RKO (cell line): Measurements from ENCODE around the gene HMGN1.
"Not testable (repeated sequence)": the region's sequence is repeated elsewhere in the genome, so short reads cannot be mapped to it uniquely, and the experiment has no call there.

Source experiments
- DNase-seq: peaks from one replicate; pipeline ENCODE4 v3.0.0-alpha.2; 2016; ENCODE audit warnings: low spot score

Gene HMGN1, protein sequence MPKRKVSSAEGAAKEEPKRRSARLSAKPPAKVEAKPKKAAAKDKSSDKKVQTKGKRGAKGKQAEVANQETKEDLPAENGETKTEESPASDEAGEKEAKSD

DNA sequence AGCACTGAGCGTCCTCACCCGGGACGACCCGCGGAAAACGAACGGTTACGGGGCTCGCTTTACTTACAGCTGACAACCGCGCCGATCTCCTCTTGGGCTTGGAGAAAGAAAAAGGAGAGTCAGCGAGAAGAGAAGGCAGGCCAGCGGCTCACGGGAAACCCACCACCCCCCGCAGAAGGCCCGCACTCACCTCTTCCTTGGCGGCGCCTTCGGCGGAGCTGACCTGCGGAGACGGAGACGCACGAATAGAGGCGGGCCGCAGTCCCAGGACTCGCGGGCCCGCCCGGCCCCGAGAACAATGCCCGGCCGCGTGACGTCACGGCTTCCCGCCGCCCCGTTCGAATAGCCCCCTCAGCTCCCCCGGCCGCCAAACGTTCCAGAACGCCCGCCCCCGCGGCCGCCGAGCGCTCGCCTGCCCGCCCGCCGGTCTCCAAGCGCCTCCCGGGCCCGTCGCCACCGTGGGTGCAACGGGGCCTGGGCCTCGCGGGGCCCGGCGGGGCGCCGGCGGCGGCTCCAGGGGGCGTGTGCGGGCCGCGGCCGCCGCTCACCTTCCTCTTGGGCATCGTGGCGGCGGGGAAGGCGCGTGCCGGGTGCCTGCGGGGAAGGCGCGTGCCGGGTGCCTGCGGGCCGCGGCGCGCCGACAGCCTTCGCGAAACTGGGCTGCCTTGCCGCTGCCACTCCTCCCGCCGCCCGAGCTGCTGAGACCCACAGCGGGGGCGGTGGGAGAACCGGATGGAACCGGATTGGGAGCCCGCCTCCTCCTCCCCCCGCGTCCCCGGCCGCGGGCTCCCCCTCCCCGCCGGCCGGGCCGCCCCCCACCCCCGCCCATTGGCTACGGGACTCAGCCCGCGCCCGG, at the start of gene HMGN1:
Gene HMGN1 (minus strand): TSS at position 734 of the 856 bp plus-strand sequence. CDS start 171 bp downstream, at position 563.
- DNase-seq: peak; percentile 87

DNA sequence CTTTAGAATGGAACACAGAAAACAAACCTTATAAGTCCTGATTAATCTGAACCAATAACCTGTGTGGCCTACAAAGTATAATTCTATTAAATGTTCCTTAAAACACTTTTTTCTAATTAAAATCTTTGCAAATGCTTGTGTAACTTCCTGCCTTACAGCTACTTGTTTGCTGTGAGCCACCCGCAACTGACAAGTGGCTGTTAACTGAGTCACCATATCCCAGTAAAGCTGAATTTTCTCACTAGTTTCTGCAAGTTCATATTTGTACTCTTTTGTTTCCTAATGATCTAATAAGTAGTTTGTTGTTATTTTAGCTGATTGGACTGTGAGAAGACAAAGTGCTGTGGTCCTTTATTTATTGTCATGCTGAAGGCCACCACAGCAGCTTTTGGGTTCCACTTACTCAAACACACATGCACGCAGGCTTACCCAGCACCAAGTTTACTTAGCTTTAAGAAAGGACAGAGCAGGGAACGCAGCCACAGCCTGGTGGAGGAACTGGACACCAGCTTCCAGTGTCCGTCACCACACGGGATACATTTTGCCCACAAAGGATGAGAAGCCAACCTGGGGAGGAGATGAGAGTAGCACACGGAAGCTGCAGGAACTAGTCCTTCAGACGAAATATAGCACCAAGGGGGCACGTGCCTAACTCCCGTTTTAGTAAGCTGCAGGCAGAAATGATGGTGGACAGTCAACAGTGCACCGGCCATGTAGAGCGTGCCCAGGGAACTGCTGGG, 48.9 kb upstream of the HMGN1 start:
- DNase-seq: no peak

DNA sequence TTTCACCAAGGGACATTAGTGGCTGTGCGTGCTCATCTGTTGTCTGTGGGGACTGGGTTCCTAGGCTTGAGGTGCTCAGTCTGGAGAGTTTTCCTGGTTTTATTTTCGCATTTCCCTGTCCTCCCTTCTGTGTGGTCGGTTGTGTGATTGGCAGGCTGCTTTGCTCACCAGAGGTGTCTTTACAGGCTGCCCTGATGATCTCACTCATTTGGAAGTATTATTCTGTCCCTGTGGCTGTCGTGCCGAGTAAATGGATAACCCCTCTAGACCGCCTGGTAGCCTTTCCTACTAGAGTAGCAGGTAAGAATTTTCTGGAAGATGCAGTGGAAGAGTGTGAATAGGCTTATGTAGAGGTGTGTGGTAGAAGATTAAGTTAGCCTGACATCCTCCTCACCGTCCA, 44.1 kb upstream of the HMGN1 start:
- no peak for DNase-seq

GRCh38 chr21:39390212-39390765, 41.4 kb upstream of the HMGN1 start:
- DNase-seq: no peak

DNA sequence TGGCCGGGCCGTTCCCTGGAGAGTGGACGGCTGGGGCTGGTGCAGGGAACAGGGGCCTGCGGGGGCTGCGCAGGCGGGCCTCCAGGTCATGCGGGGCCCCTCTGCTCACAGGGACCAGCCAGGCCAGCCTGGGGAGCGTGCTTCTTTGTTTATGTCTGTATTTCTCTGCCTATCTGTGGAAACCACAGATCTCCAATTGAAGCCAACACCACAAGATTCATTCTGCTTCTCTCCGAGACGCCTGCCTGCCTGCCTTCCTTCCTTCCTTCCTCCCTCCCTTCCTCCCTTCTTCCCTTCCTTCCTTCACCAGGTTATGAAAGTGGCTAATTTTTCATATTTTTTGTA, 39.9 kb upstream of the HMGN1 start:
- no peak for DNase-seq

- peak; percentile 92 for DNase-seq
Measured at GRCh38 chr21:39388038-39388810, 39.3 kb upstream of the HMGN1 start.

DNA sequence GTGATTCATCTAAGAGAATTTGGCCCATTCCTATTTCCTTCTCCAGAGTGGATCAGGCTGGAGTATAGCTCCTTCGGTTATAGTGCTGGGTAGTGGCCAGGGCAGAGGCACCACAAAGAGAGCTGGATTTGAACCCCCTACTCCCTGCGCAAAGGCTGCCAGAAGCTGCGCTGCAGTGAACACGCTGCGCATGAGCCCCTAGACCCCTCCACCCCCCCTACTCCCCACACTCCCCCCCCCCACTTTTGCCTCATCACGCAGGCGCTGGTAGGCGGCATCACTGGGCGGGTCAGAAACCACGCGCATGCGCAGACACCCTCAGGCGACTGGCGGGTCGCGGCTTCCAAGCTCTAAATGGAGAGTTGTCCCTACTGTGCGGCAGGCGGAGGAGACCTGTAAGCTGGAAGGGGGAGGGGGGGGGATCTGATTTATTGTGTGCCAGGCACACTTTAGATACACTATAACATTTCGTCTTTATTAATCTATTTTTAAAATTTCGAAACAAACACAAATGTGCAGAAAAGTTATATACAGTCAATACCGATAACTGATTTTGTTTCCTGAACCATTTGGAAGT, 38.7 kb upstream of the HMGN1 start:
- DNase-seq: peak; percentile 94

DNA sequence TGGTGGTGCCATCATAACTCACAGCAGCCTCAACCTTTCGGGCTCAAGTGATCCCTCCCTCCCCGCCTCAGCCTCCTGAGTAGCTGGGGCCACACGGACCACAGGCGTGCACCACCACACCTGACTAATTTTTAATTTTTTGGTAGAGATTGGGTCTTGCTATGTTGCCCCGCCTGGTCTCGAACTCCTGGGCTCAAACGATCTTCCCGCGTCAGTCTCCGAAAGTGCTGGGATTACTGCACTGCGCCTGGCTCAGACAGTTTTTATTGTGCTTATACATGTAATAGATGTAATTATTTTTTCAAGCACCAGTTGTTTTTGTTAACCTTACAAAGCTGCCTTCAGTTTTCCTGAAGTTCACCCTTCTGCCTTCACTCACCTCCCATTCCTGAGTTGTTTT, 38.0 kb upstream of the HMGN1 start:
- no peak for DNase-seq

DNA sequence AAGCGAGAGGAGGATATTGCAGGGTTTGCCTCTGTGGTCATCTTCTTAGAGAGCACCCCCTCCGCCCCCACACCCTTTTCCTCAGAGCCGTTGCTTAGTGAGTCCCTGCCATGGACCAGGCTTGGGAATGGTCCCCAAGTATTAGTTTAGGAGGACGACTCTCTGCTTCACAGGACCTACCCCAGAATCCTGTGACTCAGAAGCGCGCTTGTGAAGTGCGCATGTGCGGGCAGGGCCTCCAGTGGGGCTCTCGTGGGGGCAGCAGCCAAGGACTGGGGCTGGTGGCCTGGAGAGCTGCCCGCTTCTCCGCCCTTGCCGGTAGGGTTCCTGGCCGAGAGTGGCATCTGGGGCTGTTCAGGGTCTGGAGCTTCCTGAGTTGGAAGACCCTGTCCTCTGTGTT, 37.3 kb upstream of the HMGN1 start:
- peak; percentile 74 for DNase-seq

DNA sequence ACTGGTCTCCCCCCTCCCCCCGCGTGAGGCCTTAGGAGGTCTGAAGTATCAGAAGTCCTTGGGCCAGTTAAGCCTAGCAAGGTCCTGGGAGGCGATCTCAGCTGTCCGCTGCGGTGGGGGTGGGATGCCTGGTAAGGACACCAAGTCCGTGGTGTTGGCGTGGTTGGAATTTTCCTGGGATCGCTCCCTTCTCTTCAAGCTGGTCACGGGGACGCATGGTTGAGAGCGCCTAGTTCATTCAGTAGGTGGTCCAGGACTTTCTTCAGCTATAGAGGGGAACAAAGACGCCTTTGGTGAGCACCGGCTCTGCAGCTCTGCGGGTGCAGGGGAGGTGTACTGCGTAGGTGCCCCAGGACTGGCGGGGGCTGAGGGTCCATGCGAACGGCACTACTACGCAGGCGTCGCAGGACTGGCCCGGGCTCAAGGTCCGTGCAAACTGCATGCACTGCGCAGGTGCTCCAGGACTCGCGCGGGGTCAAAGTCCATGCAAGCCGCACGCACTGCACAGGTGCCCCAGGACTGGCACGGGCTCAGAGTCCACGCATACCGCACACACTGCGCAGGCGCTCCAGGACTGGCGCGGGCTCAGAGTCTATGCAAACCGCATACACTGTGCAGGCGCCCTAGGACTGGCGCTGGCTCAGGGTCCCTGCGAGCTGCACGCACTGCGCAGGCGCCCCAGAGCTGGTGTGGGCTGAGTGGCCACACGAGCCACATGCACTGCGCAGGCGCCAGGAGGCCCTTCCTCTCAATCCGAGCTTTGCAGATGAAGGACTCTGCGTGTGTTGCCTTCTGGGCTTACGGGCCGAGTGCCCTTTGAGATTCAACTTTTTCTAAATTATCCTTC, 36.6 kb upstream of the HMGN1 start:
- peak; percentile 86 for DNase-seq

DNA sequence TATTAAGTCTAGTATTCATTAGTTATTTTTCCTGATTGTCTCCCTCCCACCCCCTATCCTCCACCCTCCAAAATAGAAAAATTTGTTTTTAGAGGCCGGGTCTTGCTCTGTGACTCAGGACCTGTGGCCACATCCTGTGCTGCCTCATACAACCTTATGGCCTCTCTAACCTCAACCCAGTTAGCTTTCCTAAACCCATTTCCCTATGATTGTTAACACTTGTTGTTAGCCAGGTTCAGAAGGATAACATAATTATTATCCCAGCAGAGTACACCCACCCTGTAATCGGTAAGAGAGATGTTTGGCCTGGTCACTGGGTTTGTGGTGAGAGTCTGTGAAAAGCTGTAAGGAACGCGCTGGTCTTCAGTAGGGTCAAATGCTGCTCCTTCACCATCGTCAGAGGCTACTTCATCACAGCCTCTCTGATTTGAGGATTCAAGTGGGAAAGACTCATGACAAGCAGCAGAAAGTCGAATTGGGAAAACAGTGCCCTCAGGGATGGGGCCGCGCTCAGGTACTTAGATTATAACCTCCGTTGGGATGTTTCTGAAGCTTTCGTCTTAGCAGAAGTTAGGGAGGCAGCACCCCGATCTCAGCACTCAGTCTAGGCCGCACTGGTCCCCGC, 35.9 kb upstream of the HMGN1 start:
- no peak for DNase-seq

GRCh38 chr21:39382096-39382495, 33.2 kb upstream of the HMGN1 start:
- DNase-seq: not testable (repeated sequence)

GRCh38 chr21:39381009-39381408, 32.1 kb upstream of the HMGN1 start:
- no peak for DNase-seq

DNA sequence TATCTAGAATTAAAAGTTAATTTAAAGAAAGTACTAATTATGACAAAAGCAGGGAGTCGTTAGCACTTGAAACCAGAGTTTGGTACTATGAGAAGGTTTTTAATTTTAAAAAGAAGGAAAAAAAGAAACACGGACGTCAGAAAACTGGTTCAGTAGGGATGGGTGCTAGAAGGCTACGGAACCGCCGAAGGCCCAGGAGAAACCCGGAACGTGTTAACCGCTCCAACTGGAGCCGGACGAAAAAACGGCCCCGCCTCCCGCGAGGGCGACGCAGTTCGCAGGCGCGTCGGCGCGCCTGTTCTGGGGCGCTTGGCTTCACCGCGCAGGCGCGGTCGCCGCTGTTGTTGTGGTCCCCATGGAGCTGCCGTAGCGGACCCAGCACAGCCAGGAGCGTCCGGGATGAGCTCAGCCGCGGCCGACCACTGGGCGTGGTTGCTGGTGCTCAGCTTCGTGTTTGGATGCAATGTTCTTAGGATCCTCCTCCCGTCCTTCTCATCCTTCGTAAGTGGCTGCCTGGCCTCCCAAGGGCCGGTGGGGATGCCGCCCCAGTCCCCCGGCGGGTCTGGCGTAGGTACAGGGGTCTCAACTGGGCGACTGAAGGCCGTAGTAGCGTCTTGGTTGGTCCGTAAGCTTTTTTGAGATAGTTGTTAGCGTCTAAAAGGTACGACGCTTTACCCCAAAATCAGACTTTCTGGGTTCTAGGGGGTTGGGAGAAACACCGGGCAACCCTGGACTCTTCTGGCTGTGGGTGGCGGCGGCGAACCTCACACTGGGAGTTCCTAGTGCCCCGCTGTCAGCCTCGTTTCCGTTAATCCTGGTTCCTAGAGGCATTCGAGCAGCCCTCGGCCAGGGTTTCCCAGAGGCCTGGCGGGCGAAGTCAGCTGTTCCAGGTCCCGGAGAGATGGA, 31.4 kb upstream of the HMGN1 start:
- peak; percentile 97 for DNase-seq

DNA sequence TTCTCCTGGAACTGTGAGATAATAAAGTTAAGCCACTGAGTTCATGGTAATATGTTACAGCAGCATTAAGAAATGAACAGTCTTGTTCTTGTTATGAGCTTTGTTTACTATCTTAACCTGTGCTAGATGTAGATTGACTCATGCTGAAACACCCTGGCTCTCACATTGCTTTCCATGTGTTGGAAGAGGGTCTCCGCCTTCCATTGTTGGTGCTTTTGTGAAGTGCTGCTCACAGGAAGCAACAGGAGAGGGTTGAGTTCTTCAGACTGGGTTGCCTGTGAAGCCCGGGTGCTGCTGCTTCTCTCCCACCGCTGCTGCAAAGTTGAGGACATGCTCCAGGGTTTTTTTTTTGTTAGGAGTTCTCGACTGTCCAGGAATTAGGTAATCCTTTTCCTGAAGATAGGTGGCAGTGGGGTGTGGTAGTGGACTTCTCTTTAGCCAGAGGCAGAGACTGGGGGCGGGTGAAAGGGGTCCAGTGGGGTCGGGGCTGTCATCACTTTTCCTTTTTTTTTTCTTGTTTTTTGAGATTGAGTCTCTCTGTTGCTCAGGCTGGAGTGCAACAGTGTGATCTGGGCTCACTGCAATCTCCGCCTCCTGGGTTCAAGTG, 28.7 kb upstream of the HMGN1 start:
- DNase-seq: no peak

DNA sequence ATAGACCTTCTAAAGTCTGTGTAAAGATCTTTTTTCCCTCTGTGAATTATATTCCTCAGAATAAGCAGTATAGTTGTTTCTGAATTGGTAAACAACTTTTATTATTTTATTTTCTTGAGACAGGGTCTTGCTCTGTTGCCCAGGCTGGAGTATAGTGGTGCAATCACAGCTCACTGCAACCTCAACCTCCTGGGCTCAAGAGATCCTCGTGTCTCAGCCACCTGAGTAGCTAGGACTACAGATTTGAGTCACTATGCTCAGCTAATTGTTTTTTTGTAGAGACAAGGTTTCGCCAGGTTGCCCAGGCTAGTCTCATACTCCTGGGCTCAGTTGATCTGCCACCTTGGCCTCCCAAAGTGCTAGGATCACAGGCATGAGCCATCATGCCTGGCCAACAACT, 26.6 kb upstream of the HMGN1 start:
- no peak for DNase-seq

DNA sequence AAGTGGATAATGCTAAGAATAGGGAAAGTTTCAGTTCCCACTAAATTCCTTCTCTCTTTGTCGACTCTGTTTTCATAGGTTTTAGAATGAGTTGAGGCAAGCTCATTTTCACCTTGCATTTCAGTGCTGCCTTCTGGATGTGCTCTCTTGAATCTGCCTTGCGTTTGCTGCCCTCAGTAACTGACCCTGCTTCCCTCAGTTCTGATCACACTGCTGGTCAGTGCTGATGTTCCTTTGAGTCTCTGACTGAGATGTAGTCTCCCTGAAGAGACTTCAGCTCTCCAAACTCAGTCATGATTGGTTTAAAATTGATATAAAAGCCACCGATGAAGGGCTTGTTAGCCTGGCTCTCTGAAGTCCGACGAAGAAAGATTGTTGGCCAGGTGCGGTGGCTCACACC, 25.2 kb upstream of the HMGN1 start:
- no peak for DNase-seq

GRCh38 chr21:39373634-39374033, 24.7 kb upstream of the HMGN1 start:
- peak; percentile 66 for DNase-seq

GRCh38 chr21:39369896-39370288, 21.0 kb upstream of the HMGN1 start:
- not testable (repeated sequence) for DNase-seq
